ENCODE data around the gene GAS2L2. TPM values are rescaled to one million over a fixed set of nuclear protein-coding genes. Genes with fewer than 3 reads are reported as not detected.
"Not testable (repeated sequence)": the region's sequence is repeated elsewhere in the genome, so short reads cannot be mapped to it uniquely, and the experiment has no call there.

Gene GAS2L2
- total RNA-seq, 1 donor = not detected

GRCh38 chr17:35757243-35757642, 4.2 kb upstream of the GAS2L2 start:
- no peak for DNase-seq (ENCODE audit: low read depth)
- no peak for TF ChIP-seq CTCF (IDR thresholded peaks at IDR 0.05; ENCODE audit: insufficient read depth, low read length)
- H3K4me3 ChIP-seq (ENCODE audit: low read depth, low read length) = no peak overlapping the region

GRCh38 chr17:35752471-35752870, 568 bp downstream of the GAS2L2 start:
- no peak for TF ChIP-seq CTCF (IDR thresholded peaks at IDR 0.05; ENCODE audit: insufficient read depth, low read length)
- DNase-seq (ENCODE audit: low read depth) = no peak
- no peak overlapping the region for H3K4me3 ChIP-seq (ENCODE audit: low read depth, low read length)

DNA sequence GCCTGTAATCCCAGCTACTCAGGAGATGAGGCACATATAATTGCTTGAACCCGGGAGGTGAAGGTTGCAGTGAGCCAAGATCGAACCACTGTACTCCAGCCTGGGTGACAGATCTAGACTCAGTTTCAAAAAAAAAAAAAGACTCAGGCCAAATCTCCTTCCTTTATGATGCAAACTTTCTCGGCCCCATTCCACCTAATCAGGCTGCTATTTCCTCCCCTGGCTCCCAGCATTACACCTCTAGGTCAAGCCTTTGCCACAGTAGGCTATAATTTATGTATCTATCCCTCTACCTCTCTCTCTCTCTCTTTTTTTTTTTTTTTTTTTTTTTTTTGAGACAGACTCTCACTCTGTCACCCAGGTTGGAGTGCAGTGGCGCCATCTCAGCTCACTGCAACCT, 1.5 kb downstream of the GAS2L2 start:
- DNase-seq (ENCODE audit: low read depth) = peak; percentile 41
- H3K4me3 ChIP-seq (ENCODE audit: low read depth, low read length) = not testable (repeated sequence)

DNA sequence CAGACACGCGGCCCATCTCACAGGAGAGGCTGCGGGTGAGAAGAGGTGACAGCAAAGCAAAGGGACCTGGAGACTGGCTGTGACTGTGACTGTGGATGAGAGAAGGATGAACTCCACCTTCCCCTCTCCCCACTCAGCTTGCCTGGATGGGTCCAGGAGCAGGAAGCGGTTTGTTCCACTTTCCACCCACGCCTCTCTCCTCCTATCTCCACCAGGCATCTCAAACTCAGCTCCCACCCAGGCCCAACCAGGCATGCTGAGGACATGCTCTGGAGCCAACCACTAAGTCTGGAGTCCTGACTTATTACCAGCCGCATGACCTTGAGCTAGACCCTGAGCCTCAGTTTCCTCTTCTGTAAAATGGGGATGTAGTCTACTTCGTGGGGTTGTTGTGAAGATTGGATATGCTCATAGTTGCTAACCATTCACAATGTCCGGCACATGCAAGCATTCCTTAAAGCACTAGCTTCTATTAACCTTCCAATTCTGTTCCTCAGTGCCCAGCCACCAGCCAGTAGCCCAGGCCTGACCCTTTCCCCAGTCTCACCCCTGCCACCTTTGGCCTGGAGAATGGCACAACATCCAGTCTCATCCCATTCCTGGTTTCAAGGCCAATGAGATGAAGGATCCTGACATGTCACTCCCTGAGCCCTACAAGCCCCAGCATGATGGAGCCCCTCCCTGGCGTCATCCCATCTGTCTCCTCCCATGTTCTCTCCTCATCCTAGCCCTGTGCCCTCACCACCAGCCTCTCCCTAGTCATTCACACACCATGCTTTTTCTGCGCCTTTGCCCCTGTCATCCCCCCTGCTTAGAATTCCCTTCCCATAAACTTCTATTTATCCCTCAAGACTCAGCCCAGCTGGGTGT, 2.3 kb downstream of the GAS2L2 start:
- TF ChIP-seq CTCF (IDR thresholded peaks at IDR 0.05; ENCODE audit: insufficient read depth, low read length) = no peak
- H3K4me3 ChIP-seq (ENCODE audit: low read depth, low read length) = no peak overlapping the region
- DNase-seq (ENCODE audit: low read depth) = no peak

DNA sequence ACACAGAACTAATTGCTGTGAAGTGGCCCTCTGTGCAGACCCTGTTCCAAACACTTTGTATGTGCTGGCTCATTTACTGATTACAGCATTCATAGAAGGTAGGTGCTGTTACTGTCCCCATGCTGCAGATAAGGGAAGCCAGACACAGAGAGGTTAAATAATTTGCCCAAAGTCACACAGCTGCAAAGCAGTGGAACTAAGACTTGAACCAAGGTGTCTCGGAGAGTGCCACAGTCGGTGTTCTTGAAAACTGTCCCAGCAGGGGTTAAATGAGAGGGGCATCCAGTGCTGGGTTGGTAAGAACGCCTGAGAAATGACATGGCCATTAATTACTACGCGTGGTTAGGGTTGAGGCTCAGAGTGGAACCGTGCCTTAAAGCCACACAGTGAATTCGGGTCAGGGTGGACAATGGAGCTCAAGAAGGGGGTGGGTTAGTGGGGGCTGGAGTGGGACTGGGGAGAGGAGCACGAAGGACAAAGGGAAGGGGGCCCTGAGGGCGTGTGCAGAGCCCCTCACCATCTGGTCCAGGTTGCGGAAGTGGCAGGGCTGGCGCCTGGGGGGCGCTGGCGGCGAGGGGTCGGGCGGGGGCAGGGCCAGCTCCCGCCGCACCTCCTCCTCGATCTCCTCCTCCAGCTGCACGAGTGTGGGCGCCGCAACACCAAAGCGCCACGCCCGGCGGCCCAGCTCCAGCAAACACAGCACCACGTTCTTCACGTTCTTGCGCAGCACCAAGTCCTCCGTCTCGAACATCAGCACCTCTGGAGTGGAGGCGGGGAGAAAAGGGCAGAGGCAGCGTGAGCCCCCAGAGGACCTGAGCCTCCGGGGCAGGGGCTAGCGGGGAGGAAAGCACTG, 3.3 kb downstream of the GAS2L2 start:
- peak; percentile 25 for DNase-seq (ENCODE audit: low read depth)
- H3K4me3 ChIP-seq (ENCODE audit: low read depth, low read length) = peak overlapping the region; percentile 10
- no peak for TF ChIP-seq CTCF (IDR thresholded peaks at IDR 0.05; ENCODE audit: insufficient read depth, low read length)

DNA sequence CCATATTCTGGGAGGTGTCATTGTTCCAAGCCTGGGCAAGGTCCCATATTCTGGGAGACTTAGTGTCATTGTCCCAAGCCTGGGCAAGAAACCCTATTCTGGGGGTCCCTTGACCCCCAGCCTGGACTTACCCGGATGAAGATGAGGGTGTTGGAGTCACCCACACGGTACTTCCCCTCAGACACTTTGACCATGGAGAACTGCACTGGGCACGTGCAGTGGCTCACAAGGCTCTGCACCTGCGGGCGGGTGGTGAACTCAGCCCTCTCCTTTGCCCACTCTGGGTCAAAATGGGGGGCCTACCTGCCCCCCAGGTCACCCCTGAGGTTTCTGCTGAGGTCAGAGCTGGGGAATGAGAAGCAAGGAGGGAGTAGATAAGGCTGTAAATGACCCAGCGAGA, 4.1 kb downstream of the GAS2L2 start:
- H3K4me3 ChIP-seq (ENCODE audit: low read depth, low read length) = no peak overlapping the region
- DNase-seq (ENCODE audit: low read depth) = no peak
- TF ChIP-seq CTCF (IDR thresholded peaks at IDR 0.05; ENCODE audit: insufficient read depth, low read length) = no peak

DNA sequence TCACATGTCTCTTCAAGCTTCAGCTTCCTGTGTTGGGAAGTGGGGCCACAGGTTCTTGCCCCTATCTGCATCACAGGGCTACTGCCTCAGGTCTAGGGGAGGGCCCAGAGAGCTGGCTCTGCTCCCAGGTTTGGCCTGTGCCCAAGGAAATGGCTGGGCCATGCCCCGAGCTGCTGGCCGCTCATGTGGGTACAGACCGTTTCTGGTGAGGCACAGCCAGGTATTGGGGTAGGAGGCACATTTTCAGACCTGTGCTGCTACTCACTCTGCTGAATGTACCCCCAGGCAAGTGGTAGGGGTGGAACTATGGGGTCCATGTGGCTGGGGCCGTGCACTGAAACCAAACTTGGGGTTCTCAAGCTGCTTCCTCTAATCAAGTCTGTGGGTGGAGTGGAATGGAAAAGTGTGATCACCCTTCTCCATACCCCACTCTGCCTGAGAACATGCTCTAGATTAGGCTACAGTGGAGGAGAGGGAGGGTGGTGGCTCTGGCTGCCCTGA, 4.6 kb downstream of the GAS2L2 start:
- no peak overlapping the region for H3K4me3 ChIP-seq (ENCODE audit: low read depth, low read length)
- TF ChIP-seq CTCF (IDR thresholded peaks at IDR 0.05; ENCODE audit: insufficient read depth, low read length) = no peak
- no peak for DNase-seq (ENCODE audit: low read depth)
